Aorta (tissue), 5 donors: ENCODE measurements around the gene NCAM1. TPM values are rescaled to one million over a fixed set of nuclear protein-coding genes. Genes with fewer than 3 reads are reported as not detected.

Source experiments
- ATAC-seq: fragments of 200-7000 bp; cut with Tn5 transposase; one replicate; pipeline ENCODE4 v1.9.1; 2022; ENCODE audit warnings: moderate library complexity; ENCODE audit not compliant: low FRiP score
- DNase-seq, 2 donors: peaks; one replicate each; pipeline ENCODE4 v3.0.0-alpha.2; 2020
- H3K27ac ChIP-seq, 2 donors: one replicate each; pipeline ENCODE4 v1.5.1; 2013; ENCODE audit warnings: low read length in 2 of 2, mild to moderate bottlenecking in 2 of 2, moderate library complexity in 2 of 2, control low read depth in 1 of 2, inconsistent platforms in 1 of 2, low read depth in 1 of 2
- H3K27me3 ChIP-seq, 2 donors: one replicate each; pipeline ENCODE4 v1.6.1; 2013; ENCODE audit warnings: control low read depth in 1 of 2, low read length in 1 of 2, mild to moderate bottlenecking in 1 of 2, moderate library complexity in 1 of 2; ENCODE audit not compliant: insufficient read depth in 2 of 2, control insufficient read depth in 1 of 2
- H3K36me3 ChIP-seq, 2 donors: one replicate each; pipeline ENCODE4 v1.6.1; 2013; ENCODE audit warnings: control low read depth in 1 of 2, low read length in 1 of 2, mild to moderate bottlenecking in 1 of 2; ENCODE audit not compliant: insufficient read depth in 2 of 2, control insufficient read depth in 1 of 2
- H3K4me1 ChIP-seq, 2 donors: one replicate each; pipeline ENCODE4 v1.6.1; 2013; ENCODE audit warnings: low read length in 2 of 2, control low read depth in 1 of 2, mild to moderate bottlenecking in 1 of 2, moderate library complexity in 1 of 2; ENCODE audit not compliant: insufficient read depth in 2 of 2, control insufficient read depth in 1 of 2
- H3K4me3 ChIP-seq, 2 donors: one replicate each; pipeline ENCODE4 v1.5.1; 2013; ENCODE audit warnings: low read length in 2 of 2, control low read depth in 1 of 2, mild to moderate bottlenecking in 1 of 2
- H3K9me3 ChIP-seq: one replicate; pipeline ENCODE4 v1.6.1; 2013; ENCODE audit warnings: mild to moderate bottlenecking, low read length; ENCODE audit not compliant: control insufficient read depth
- WGBS, 2 donors: extraction: QIAGEN DNeasy Blood & Tissue Kit; methylation state at CpG; one replicate each; pipeline ENCODE4 v1.1.7; 2013; 5-methylcytosine and 5-hydroxymethylcytosine counted together
- intact Hi-C, 2 donors: fragments of 100-400 bp; cut with DNase I; formaldehyde crosslinking; loops; one replicate each; pipeline versions ENCODE4 v1.14.2 to v1.15.0; 2022
- polyA plus RNA-seq, 2 donors: library from polyadenylated mRNA; stranded (reverse); fragments of 200-250 nt; gene quantifications; one replicate each; pipeline ENCODE4 v1.2.3, GENCODE V29; 2013
- total RNA-seq, 2 donors: library from RNA; stranded (reverse); fragmentation: NEBNext Ultra II Directional; extraction: Animal tissue kit (Norgen Biotek cat#: 25700); gene quantifications; one replicate each; pipeline ENCODE4 v1.2.1, GENCODE V29; 2021
- donor health status: healthy with polysubstance abuse.
- donor health status: Bipolar disorder and iron deficiency.
- donor health status: DM: no; HTN: no; CAD: no.
- donor health status: DM: no; HTN: no; CAD: no.
- donor health status: DM: yes; HTN: yes; CAD: no.

The NCAM1 gene
- total and polyA plus RNA-seq, 4 donors, result 1.8 to 19.4 (median 6.1) TPM

DNA sequence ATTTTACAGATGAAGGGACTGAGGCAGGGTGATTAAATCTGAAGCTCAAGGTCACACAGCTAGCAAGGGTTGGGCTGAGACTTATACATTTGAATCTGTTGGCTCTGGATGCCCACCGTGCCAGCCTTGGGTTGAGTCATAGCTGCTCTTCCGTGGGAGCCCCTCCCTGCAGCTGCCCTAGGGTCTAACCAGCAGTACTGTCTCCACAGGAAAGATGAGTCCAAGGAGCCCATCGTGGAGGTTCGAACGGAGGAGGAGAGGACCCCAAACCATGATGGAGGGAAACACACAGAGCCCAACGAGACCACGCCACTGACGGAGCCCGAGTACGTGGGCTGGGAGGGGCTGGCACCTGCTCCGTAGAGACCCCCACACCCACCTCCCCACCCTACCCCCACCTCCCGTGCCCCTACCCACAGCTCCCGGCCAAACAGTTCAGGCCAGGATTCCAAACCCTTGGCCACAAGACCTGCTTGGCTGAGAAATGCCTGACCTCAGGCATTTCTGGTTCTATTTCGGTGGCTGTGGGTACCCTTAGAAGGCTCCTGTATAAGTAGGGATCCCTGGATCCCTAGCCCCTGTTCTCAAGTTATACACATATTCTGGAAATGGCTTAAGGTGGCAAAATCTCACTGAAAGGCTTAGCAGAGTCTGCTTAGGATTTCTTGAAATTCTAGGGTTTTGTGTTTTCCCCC lies 310.5 kb downstream of the NCAM1 start:
- intact Hi-C loops, result no loop called here
- WGBS, 2 donors, result 89 to 92% methylated on average over 14 of the region's 14 CpGs
- Histone ChIP-seq H3K9me3 (no peaks in the 10 kb centered on the region), H3K27ac (no peak overlapping the region), H3K4me1 (no peaks in the 10 kb centered on the region), H3K4me3 (no peak overlapping the region), H3K27me3 (no peaks in the 10 kb centered on the region), H3K36me3 (no peaks in the 10 kb centered on the region)
- no peak for DNase-seq
- ATAC-seq, result no peak

DNA sequence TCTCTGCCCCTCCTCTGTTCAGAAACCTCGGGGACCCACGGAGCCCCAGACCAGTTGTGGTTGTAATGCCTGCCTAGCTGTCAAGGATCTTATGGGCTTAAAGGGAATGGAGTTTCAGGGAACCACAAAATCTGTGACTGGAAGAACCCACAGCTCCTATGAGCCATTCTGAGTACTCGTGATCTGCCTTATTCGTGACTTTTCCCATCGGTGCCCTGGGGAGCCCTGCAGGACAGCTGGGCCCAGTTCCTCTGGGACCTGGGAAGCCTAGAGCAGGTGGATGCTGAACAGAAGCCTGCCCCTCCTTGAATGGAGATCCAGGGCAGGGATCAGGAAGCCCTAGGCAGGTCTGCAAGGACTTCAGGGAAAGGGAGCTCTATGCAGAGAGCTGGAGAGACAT lies 311.1 kb downstream of the NCAM1 start:
- ATAC-seq, result no peak
- no peaks in the 10 kb centered on the region for H3K27me3 ChIP-seq
- intact Hi-C loops, result no loop called here
- H3K4me1 ChIP-seq, result no peaks in the 10 kb centered on the region
- no peaks in the 10 kb centered on the region for H3K9me3 ChIP-seq
- H3K4me3 ChIP-seq, result no peak overlapping the region
- WGBS, 2 donors, result 71% methylated on average over 5 of the region's 5 CpGs
- no peak overlapping the region for H3K27ac ChIP-seq
- H3K36me3 ChIP-seq, result no peaks in the 10 kb centered on the region
- no peak for DNase-seq

DNA sequence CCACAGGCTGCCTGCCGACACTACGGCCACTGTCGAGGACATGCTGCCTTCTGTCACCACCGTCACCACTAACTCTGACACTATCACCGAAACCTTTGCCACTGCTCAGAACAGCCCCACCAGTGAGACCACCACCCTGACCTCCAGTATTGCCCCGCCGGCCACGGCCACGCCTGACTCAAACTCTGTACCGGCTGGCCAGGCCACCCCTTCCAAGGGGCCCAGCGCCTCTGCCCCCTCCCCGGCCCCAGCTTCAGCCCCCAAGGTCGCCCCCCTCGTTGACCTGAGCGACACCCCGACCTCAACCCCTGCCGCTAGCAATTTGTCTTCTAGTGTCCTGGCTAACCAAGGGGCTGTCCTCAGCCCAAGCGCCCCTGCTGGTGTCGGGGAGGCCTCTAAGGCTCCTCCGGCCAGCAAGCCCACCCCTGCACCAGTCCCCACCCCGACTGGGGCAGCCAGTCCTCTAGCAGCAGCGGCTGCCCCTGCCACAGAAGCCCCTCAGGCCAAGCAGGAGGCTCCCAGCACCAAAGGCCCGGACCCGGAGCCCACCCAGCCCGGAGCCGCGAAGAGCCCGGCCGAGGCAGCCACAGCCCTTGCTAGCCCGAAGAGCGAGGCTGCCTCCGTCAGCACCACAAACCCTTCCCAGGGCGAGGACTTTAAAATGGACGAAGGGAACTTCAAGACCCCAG lies 311.9 kb downstream of the NCAM1 start:
- Histone ChIP-seq H3K27ac (no peak overlapping the region), H3K27me3 (no peaks in the 10 kb centered on the region), H3K4me3 (no peak overlapping the region), H3K4me1 (no peaks in the 10 kb centered on the region), H3K36me3 (no peaks in the 10 kb centered on the region), H3K9me3 (no peaks in the 10 kb centered on the region)
- intact Hi-C loops, result no loop called here
- 89 to 90% methylated on average over 33 to 34 of the region's 34 CpGs for WGBS, 2 donors
- DNase-seq, result no peak
- ATAC-seq, result no peak

GRCh38 chr11:113273720-113274119 lies 312.5 kb downstream of the NCAM1 start:
- Histone ChIP-seq H3K27me3 (no peaks in the 10 kb centered on the region), H3K9me3 (no peaks in the 10 kb centered on the region), H3K4me3 (no peak overlapping the region), H3K36me3 (no peaks in the 10 kb centered on the region), H3K4me1 (no peaks in the 10 kb centered on the region), H3K27ac (no peak overlapping the region)
- 91 to 92% methylated on average over 10 of the region's 10 CpGs for WGBS, 2 donors
- intact Hi-C loops, result no loop called here
- DNase-seq (no peak), ATAC-seq (no peak)

GRCh38 chr11:113274713-113275582 lies 313.7 kb downstream of the NCAM1 start:
- no peak for ATAC-seq
- 89 to 91% methylated on average over 19 of the region's 19 CpGs for WGBS, 2 donors

DNA sequence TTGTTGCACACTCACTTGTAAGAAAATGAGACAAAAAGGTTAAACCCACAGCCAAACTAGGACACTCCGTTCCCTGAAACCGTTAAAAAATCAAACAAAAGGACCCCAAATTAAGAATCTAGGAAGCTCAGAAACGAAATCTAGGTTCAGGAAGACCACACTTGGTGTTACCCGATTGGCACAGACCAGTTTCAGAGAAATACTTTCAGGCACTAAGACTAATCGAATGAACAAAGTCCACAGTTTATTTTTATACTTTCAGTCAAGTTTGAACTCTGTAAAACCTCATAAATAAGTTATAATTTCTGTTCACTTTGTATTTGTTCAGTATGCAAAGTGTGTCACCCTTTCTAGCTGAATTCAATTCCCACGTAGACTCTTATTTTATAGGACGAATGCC lies 314.4 kb downstream of the NCAM1 start:
- Histone ChIP-seq H3K27me3 (peaks cover 0 to 1% of the 10 kb centered on the region in 2 donors), H3K9me3 (no peaks in the 10 kb centered on the region), H3K36me3 (no peaks in the 10 kb centered on the region), H3K4me3 (no peak overlapping the region), H3K27ac (no peak overlapping the region), H3K4me1 (no peaks in the 10 kb centered on the region)
- WGBS, 2 donors, result 81% methylated on average over 7 of the region's 7 CpGs
- ATAC-seq (no peak), DNase-seq (no peak)
- intact Hi-C loops, result no loop called here

More at GRCh38 chr11:113274713-113275582, 313.7 kb downstream of the NCAM1 start:
- intact Hi-C loops, result no loop called here
- Histone ChIP-seq H3K9me3 (no peaks in the 10 kb centered on the region), H3K27ac (no peak overlapping the region), H3K4me1 (no peaks in the 10 kb centered on the region), H3K36me3 (no peaks in the 10 kb centered on the region), H3K4me3 (no peak overlapping the region), H3K27me3 (peaks cover 0 to 1% of the 10 kb centered on the region in 2 donors)
- no peak for DNase-seq

GRCh38 chr11:113276466-113276865 lies 315.2 kb downstream of the NCAM1 start:
- Histone ChIP-seq H3K27me3 (peaks cover 0 to 1% of the 10 kb centered on the region in 2 donors), H3K27ac (no peak overlapping the region), H3K36me3 (no peaks in the 10 kb centered on the region), H3K9me3 (no peaks in the 10 kb centered on the region), H3K4me1 (no peaks in the 10 kb centered on the region), H3K4me3 (no peak overlapping the region)
- ATAC-seq (no peak), DNase-seq (no peak)
- WGBS, 2 donors, result 75 to 85% methylated on average over 2 of the region's 2 CpGs
- intact Hi-C loops, result no loop called here

DNA sequence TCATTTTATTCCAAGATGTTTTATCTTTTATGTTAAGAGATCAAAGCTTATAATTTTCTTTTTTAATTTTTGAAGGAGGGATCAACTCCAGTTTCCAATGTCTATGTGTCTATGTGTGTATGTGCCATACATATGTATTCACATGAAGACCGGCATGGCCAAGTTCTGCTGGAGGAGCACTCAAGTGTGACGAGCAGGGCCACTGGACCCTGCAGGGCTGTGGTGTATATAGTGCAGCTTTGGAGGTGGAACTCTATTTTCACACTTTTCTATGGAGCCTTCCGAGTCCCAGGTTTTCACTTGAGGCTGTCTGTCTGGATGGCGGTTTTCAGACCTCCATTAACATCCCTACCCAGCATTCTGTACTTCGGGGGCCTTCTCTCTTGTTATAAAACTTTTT lies 316.7 kb downstream of the NCAM1 start:
- no peak for DNase-seq
- no peak overlapping the region for H3K27ac ChIP-seq
- no peaks in the 10 kb centered on the region for H3K9me3 ChIP-seq
- intact Hi-C loops, result no loop called here
- H3K36me3 ChIP-seq, result no peaks in the 10 kb centered on the region
- H3K27me3 ChIP-seq, result peaks cover 0 to 1% of the 10 kb centered on the region in 2 donors
- H3K4me1 ChIP-seq, result no peaks in the 10 kb centered on the region
- no peak overlapping the region for H3K4me3 ChIP-seq
- ATAC-seq, result no peak
- 94 to 96% methylated on average over 5 of the region's 5 CpGs for WGBS, 2 donors
